GM23338 (cell line): ENCODE data around the gene GRIN2D.

Source experiments
- CREB1 ChIP-seq: fragments of 250-450 bp; sonication (Bioruptor Pico); IDR thresholded peaks from 2 replicates; pipeline ENCODE4 v1.5.0; 2020; ENCODE audit warnings: low read depth, mild to moderate bottlenecking, moderate library complexity
- CTCF ChIP-seq, 2 experiments: fragments of 200-600 bp in 1 of 2; sonication (generic) in 1 of 2; conservative IDR thresholded peaks; 2 replicates each; pipeline versions ENCODE4 v1.5.1 to v1.6.1; 2016 to 2017; ENCODE audit warnings: antibody characterized with exemption in 2 of 2, low read depth in 2 of 2, mild to moderate bottlenecking in 2 of 2, moderate library complexity in 1 of 2
- ETS1 ChIP-seq: IDR thresholded peaks from 2 replicates; pipeline ENCODE4 v1.6.1; 2016; ENCODE audit warnings: antibody characterized with exemption
- EZH2 ChIP-seq: fragments of 200-600 bp; sonication (generic); IDR thresholded peaks from one replicate; pipeline ENCODE4 v1.8.0; 2017; ENCODE audit warnings: antibody characterized with exemption, mild to moderate bottlenecking, low read depth; ENCODE audit not compliant: unreplicated experiment
- EZH2phosphoT487 ChIP-seq: fragments of 200-600 bp; sonication (generic); IDR thresholded peaks from one replicate; pipeline ENCODE4 v1.8.1; 2018; ENCODE audit warnings: antibody characterized with exemption; ENCODE audit not compliant: unreplicated experiment
- POLR2AphosphoS5 ChIP-seq: IDR thresholded peaks from 2 replicates; pipeline ENCODE4 v1.6.1; 2016; ENCODE audit warnings: antibody characterized with exemption, low read depth
- ZNF114 ChIP-seq: fragments of 250-450 bp; sonication (Bioruptor Pico); IDR thresholded peaks from 2 replicates; pipeline ENCODE4 v1.5.0; 2020; ENCODE audit warnings: mild to moderate bottlenecking, moderate library complexity

GRCh38 chr19:48418317-48419064, 25.0 kb downstream of the GRIN2D start:
- TF ChIP-seq ETS1 (no peak), CTCF (conservative IDR thresholded peaks at IDR 0.05; ENCODE audit: low read depth in 2 of 2) (peak; percentile 33 to 46), EZH2 (no peak), POLR2AphosphoS5 (no peak), CREB1 (CRISPR knock-in tag) (no peak), EZH2phosphoT487 (no peak), ZNF114 (CRISPR knock-in tag) (no peak)
